Fibroblast of mammary gland (primary cell): ENCODE measurements around the gene EEFSEC.

Source experiments
- DNase-seq: peaks from one replicate; pipeline ENCODE4 v3.0.0-alpha.2; 2010; ENCODE audit warnings: low read depth
- H3K4me3 ChIP-seq: 2 replicates; pipeline ENCODE4 v1.5.1; 2011; ENCODE audit warnings: low read depth, mild to moderate bottlenecking, low read length, moderate library complexity; ENCODE audit not compliant: control insufficient read depth
- TF ChIP-seq, protein P1 (sequence below): conservative IDR thresholded peaks from 2 replicates; pipeline ENCODE4 v1.5.1; 2011; ENCODE audit warnings: low read depth, low read length, inconsistent platforms; ENCODE audit not compliant: control insufficient read depth, insufficient read depth

The EEFSEC gene

DNA sequence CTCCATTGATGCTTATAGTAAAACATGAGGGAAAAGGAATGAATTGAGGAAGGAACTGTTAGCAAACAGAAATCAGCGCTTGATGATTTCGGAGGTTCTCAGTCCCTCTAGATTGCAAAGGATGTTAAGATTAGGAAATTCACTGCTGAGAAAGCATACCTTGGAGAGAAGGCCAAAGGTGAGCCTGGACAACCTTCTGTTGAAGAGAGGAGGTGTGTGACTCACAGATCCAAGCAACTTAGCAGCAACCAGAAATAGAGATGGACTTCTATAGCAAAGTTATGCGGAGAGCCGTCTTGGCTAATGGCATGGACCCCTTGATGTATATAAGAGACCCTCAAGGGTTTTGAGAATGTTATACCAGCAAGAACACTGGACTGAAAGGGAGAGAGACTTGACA, 114.3 kb downstream of the EEFSEC start:
- no peak for DNase-seq
- TF ChIP-seq, protein P1, sequence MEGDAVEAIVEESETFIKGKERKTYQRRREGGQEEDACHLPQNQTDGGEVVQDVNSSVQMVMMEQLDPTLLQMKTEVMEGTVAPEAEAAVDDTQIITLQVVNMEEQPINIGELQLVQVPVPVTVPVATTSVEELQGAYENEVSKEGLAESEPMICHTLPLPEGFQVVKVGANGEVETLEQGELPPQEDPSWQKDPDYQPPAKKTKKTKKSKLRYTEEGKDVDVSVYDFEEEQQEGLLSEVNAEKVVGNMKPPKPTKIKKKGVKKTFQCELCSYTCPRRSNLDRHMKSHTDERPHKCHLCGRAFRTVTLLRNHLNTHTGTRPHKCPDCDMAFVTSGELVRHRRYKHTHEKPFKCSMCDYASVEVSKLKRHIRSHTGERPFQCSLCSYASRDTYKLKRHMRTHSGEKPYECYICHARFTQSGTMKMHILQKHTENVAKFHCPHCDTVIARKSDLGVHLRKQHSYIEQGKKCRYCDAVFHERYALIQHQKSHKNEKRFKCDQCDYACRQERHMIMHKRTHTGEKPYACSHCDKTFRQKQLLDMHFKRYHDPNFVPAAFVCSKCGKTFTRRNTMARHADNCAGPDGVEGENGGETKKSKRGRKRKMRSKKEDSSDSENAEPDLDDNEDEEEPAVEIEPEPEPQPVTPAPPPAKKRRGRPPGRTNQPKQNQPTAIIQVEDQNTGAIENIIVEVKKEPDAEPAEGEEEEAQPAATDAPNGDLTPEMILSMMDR: no peak
- H3K4me3 ChIP-seq: no peak overlapping the region

- no peak for DNase-seq
- TF ChIP-seq, protein P1: no peak
- no peak overlapping the region for H3K4me3 ChIP-seq
Observed at GRCh38 chr3:128269006-128269775, 115.9 kb downstream of the EEFSEC start.

GRCh38 chr3:128269796-128270195, 116.5 kb downstream of the EEFSEC start:
- TF ChIP-seq, protein P1: no peak
- DNase-seq: no peak
- no peak overlapping the region for H3K4me3 ChIP-seq

DNA sequence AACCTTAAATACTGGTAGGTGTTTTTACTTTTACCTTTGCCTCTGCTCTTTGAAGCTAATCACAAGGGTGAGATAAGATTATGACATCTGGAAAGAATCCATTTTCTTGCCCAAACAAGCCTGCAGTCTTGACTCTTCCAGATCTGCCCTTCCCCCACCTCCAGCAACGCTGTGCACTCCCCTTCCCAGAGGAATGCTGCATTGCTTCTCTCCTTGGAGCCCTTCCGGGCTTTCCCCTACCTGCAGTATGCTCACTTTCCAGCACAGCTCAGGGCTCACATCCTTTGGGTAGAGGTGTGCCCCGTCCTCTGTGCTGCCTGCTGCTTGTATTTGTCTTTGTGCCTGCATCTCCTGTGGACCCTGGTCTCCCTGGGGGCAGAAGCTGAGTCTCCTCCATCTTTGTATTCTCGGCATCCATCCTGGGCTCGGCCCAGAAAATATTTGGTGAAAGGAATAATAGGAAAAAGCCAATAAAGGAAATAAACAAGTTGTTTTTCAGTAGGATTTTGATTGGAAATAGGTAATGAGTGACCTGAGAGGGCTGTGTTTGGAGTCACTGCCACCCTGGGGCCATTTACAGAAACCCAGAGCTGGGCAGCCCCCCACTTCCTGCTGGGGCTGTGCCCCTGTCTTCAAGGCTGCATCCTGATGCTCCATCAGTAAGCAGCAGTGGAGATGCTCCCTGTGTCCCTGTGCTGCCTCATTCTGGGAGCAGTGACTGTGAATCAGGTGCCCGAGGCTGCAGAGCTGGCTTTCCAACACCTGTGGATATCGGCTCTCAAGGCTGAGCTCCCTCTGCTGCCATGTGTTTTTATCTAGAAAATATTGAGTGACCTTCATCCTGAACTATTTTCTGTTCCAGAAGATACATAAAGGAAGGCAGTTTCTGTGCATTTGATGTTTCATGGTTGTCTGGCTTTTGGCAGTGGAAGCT, 117.5 kb downstream of the EEFSEC start:
- no peak overlapping the region for H3K4me3 ChIP-seq
- TF ChIP-seq, protein P1: no peak
- no peak for DNase-seq

GRCh38 chr3:128271536-128272332, 118.5 kb downstream of the EEFSEC start:
- TF ChIP-seq, protein P1: no peak
- no peak overlapping the region for H3K4me3 ChIP-seq

More at GRCh38 chr3:128271536-128272332, 118.5 kb downstream of the EEFSEC start:
- DNase-seq: no peak
